Measurements from ENCODE around the gene ZBTB38.

The ZBTB38 gene

GRCh38 chr3:141333836-141334626, 34.3 kb upstream of the ZBTB38 start:
- Mint-ChIP-seq H3K27me3 (peaks cover under 1 to 4% of the 10 kb centered on the region in 2 donors), H3K4me3 (no peak overlapping the region), H3K27ac (peak overlapping the region; percentile 52), H3K4me1 (peaks cover 48 to 59% of the 10 kb centered on the region in 2 donors), H3K36me3 (peaks cover 0 to 3% of the 10 kb centered on the region in 2 donors), H3K9me3 (peaks cover 3% of the 10 kb centered on the region in 2 donors)
- DNase-seq, result no peak
- no peak for ATAC-seq (replicated peaks)

GRCh38 chr3:141334627-141335250, 33.6 kb upstream of the ZBTB38 start:
- Mint-ChIP-seq H3K4me3 (no peak overlapping the region), H3K9me3 (peaks cover 3% of the 10 kb centered on the region in 2 donors), H3K27ac (peak overlapping the region; percentile 52), H3K4me1 (peaks cover 45 to 59% of the 10 kb centered on the region in 2 donors), H3K27me3 (peaks cover 0 to 4% of the 10 kb centered on the region in 2 donors), H3K36me3 (peaks cover 0 to 3% of the 10 kb centered on the region in 2 donors)
- ATAC-seq (replicated peaks) (no peak), DNase-seq (no peak)

- Mint-ChIP-seq H3K4me3 (no peak overlapping the region), H3K27ac (peak overlapping the region; percentile 48), H3K36me3 (peaks cover 0 to 3% of the 10 kb centered on the region in 2 donors), H3K9me3 (peaks cover 3% of the 10 kb centered on the region in 2 donors), H3K27me3 (peaks cover 0 to 4% of the 10 kb centered on the region in 2 donors), H3K4me1 (peaks cover 42 to 55% of the 10 kb centered on the region in 2 donors)
- ATAC-seq (replicated peaks) (no peak), DNase-seq (no peak)
These were observed 32.7 kb upstream of the ZBTB38 start for GRCh38 chr3:141335531-141336061.

GRCh38 chr3:141336672-141337522, 31.4 kb upstream of the ZBTB38 start:
- ATAC-seq (replicated peaks) (peak; percentile 91 to 93), DNase-seq (peak; percentile 69)
- peak overlapping the region; percentile 8 to 31 for H3K4me3 Mint-ChIP-seq
- H3K36me3 Mint-ChIP-seq, result peaks cover 0 to 3% of the 10 kb centered on the region in 2 donors
- peaks cover 8 to 11% of the 10 kb centered on the region in 2 donors for H3K27me3 Mint-ChIP-seq
- peaks cover 31 to 42% of the 10 kb centered on the region in 2 donors for H3K4me1 Mint-ChIP-seq
- H3K27ac Mint-ChIP-seq, result peak overlapping the region; percentile 85
- H3K9me3 Mint-ChIP-seq, result peaks cover 3 to 7% of the 10 kb centered on the region in 2 donors

- Mint-ChIP-seq H3K27me3 (peaks cover 9 to 12% of the 10 kb centered on the region in 2 donors), H3K9me3 (peaks cover 3 to 7% of the 10 kb centered on the region in 2 donors), H3K27ac (peak overlapping the region; percentile 85), H3K4me1 (peaks cover 25 to 36% of the 10 kb centered on the region in 2 donors), H3K4me3 (peak overlapping the region in 1 of 2 donors; percentile 31), H3K36me3 (peaks cover 0 to 3% of the 10 kb centered on the region in 2 donors)
- DNase-seq (no peak), ATAC-seq (replicated peaks) (no peak)
These were observed 30.8 kb upstream of the ZBTB38 start for GRCh38 chr3:141337523-141337854.

GRCh38 chr3:141337991-141338390, 30.3 kb upstream of the ZBTB38 start:
- peak overlapping the region; percentile 32 for H3K27ac Mint-ChIP-seq
- no peak for DNase-seq
- no peak for ATAC-seq (replicated peaks)

GRCh38 chr3:141338881-141339280, 29.4 kb upstream of the ZBTB38 start:
- Mint-ChIP-seq H3K9me3 (peaks cover 3 to 7% of the 10 kb centered on the region in 2 donors), H3K4me1 (peaks cover 25 to 33% of the 10 kb centered on the region in 2 donors), H3K36me3 (peaks cover 0 to 3% of the 10 kb centered on the region in 2 donors), H3K27ac (no peak overlapping the region), H3K4me3 (no peak overlapping the region), H3K27me3 (peaks cover 9 to 20% of the 10 kb centered on the region in 2 donors)
- no peak for ATAC-seq (replicated peaks)
- DNase-seq, result no peak

More at GRCh38 chr3:141337991-141338390, 30.3 kb upstream of the ZBTB38 start:
- peaks cover 0 to 3% of the 10 kb centered on the region in 2 donors for H3K36me3 Mint-ChIP-seq
- peaks cover 9 to 17% of the 10 kb centered on the region in 2 donors for H3K27me3 Mint-ChIP-seq
- H3K9me3 Mint-ChIP-seq, result peaks cover 3 to 7% of the 10 kb centered on the region in 2 donors
- H3K4me1 Mint-ChIP-seq, result peaks cover 25 to 33% of the 10 kb centered on the region in 2 donors
- no peak overlapping the region for H3K4me3 Mint-ChIP-seq

- Mint-ChIP-seq H3K4me1 (peaks cover 16 to 20% of the 10 kb centered on the region in 2 donors), H3K9me3 (peaks cover 3 to 7% of the 10 kb centered on the region in 2 donors), H3K36me3 (no peaks in the 10 kb centered on the region), H3K27ac (no peak overlapping the region), H3K27me3 (peaks cover 9 to 15% of the 10 kb centered on the region in 2 donors), H3K4me3 (no peak overlapping the region)
- no peak for ATAC-seq (replicated peaks)
- no peak for DNase-seq
These were observed 26.8 kb upstream of the ZBTB38 start for GRCh38 chr3:141341536-141341935.

- Mint-ChIP-seq H3K4me3 (no peak overlapping the region), H3K4me1 (peaks cover 11 to 16% of the 10 kb centered on the region in 2 donors), H3K27me3 (peaks cover 9 to 15% of the 10 kb centered on the region in 2 donors), H3K27ac (no peak overlapping the region), H3K36me3 (no peaks in the 10 kb centered on the region), H3K9me3 (peaks cover 3 to 7% of the 10 kb centered on the region in 2 donors)
- DNase-seq, result no peak
- no peak for ATAC-seq (replicated peaks)
These were observed 25.9 kb upstream of the ZBTB38 start for GRCh38 chr3:141342386-141342785.

GRCh38 chr3:141343077-141343476, 25.2 kb upstream of the ZBTB38 start:
- no peak overlapping the region for H3K4me3 Mint-ChIP-seq
- ATAC-seq (replicated peaks) (no peak), DNase-seq (no peak)
- H3K27ac Mint-ChIP-seq, result no peak overlapping the region
- H3K27me3 Mint-ChIP-seq, result peaks cover 9 to 15% of the 10 kb centered on the region in 2 donors
- H3K4me1 Mint-ChIP-seq, result peaks cover 9 to 13% of the 10 kb centered on the region in 2 donors
- H3K36me3 Mint-ChIP-seq, result no peaks in the 10 kb centered on the region
- H3K9me3 Mint-ChIP-seq, result peaks cover 3 to 7% of the 10 kb centered on the region in 2 donors

- Mint-ChIP-seq H3K27me3 (peaks cover 9 to 15% of the 10 kb centered on the region in 2 donors), H3K36me3 (no peaks in the 10 kb centered on the region), H3K4me3 (no peak overlapping the region), H3K4me1 (peaks cover 4 to 8% of the 10 kb centered on the region in 2 donors), H3K27ac (no peak overlapping the region), H3K9me3 (peaks cover 0 to 4% of the 10 kb centered on the region in 2 donors)
- ATAC-seq (replicated peaks) (no peak), DNase-seq (no peak)
These were observed 24.4 kb upstream of the ZBTB38 start for GRCh38 chr3:141343865-141344271.

GRCh38 chr3:141345528-141345927, 22.8 kb upstream of the ZBTB38 start:
- peaks cover 2 to 4% of the 10 kb centered on the region in 2 donors for H3K9me3 Mint-ChIP-seq
- no peak overlapping the region for H3K4me3 Mint-ChIP-seq
- no peak overlapping the region for H3K27ac Mint-ChIP-seq
- ATAC-seq (replicated peaks), result no peak
- H3K36me3 Mint-ChIP-seq, result no peaks in the 10 kb centered on the region
- peaks cover 15 to 17% of the 10 kb centered on the region in 2 donors for H3K27me3 Mint-ChIP-seq
- DNase-seq, result no peak
- H3K4me1 Mint-ChIP-seq, result peaks cover 4 to 8% of the 10 kb centered on the region in 2 donors

- ATAC-seq (replicated peaks) (peak in 1 of 2 donors; percentile 29), DNase-seq (no peak)
- H3K36me3 Mint-ChIP-seq, result no peaks in the 10 kb centered on the region
- peaks cover 2 to 4% of the 10 kb centered on the region in 2 donors for H3K9me3 Mint-ChIP-seq
- peaks cover 15 to 17% of the 10 kb centered on the region in 2 donors for H3K27me3 Mint-ChIP-seq
- H3K4me3 Mint-ChIP-seq, result no peak overlapping the region
- peaks cover 4 to 8% of the 10 kb centered on the region in 2 donors for H3K4me1 Mint-ChIP-seq
- no peak overlapping the region for H3K27ac Mint-ChIP-seq
These were observed 22.3 kb upstream of the ZBTB38 start for GRCh38 chr3:141346007-141346406.
